SK-N-SH treated with all-trans-retinoic acid at 6 μM for 48 hours (cell line): ENCODE measurements around the gene MACROD1.

Source experiments
- ATAC-seq: fragments of 200-7000 bp; cut with Tn5 transposase; 3 replicates; pipeline ENCODE4 v1.9.1; 2020; ENCODE audit warnings: mild to moderate bottlenecking, moderate library complexity
- ARNTL ChIP-seq: fragments of 450-650 bp; formaldehyde crosslinking; IDR thresholded peaks from 2 replicates; pipeline ENCODE4 v1.5.0; 2020; ENCODE audit warnings: low read depth, mild to moderate bottlenecking, moderate library complexity, borderline replicate concordance
- CREB5 ChIP-seq: fragments of 250-450 bp; sonication (Bioruptor Pico); IDR thresholded peaks from 2 replicates; pipeline ENCODE4 v1.5.1; 2020; ENCODE audit warnings: low read depth, mild to moderate bottlenecking, moderate library complexity
- CSDC2 ChIP-seq: fragments of 250-450 bp; sonication (Bioruptor Pico); IDR thresholded peaks from 2 replicates; pipeline ENCODE4 v1.5.0; 2020; ENCODE audit warnings: mild to moderate bottlenecking, moderate library complexity
- ESRRG ChIP-seq: fragments of 250-450 bp; sonication (Bioruptor Pico); IDR thresholded peaks from 2 replicates; pipeline ENCODE4 v1.6.1; 2021; ENCODE audit warnings: mild to moderate bottlenecking
- ISL1 ChIP-seq: fragments of 250-450 bp; sonication (Bioruptor Pico); IDR thresholded peaks from 2 replicates; pipeline ENCODE4 v2.1.2; 2022; ENCODE audit warnings: mild to moderate bottlenecking, moderate library complexity
- OSR1 ChIP-seq: fragments of 250-450 bp; sonication (Bioruptor Pico); IDR thresholded peaks from 2 replicates; pipeline ENCODE4 v1.8.0; 2022; ENCODE audit warnings: moderate library complexity, mild to moderate bottlenecking, inconsistent platforms
- PPARA ChIP-seq: fragments of 250-450 bp; sonication (Bioruptor Pico); IDR thresholded peaks from 2 replicates; pipeline ENCODE4 v1.5.0; 2020; ENCODE audit warnings: mild to moderate bottlenecking, borderline replicate concordance
- RARB ChIP-seq: fragments of 250-450 bp; sonication (Bioruptor Pico); IDR thresholded peaks from 2 replicates; pipeline ENCODE4 v1.8.0; 2021; ENCODE audit warnings: mild to moderate bottlenecking, moderate library complexity
- SNAI2 ChIP-seq: fragments of 250-450 bp; sonication (Bioruptor Pico); IDR thresholded peaks from 2 replicates; pipeline ENCODE4 v1.5.0; 2020; ENCODE audit warnings: mild to moderate bottlenecking, moderate library complexity
- TCF4 ChIP-seq: fragments of 250-450 bp; sonication (Bioruptor Pico); IDR thresholded peaks from 2 replicates; pipeline ENCODE4 v1.8.0; 2021; ENCODE audit warnings: mild to moderate bottlenecking, moderate library complexity, borderline replicate concordance
- TOX ChIP-seq: fragments of 250-450 bp; sonication (Bioruptor Pico); IDR thresholded peaks from 2 replicates; pipeline ENCODE4 v1.8.0; 2021; ENCODE audit warnings: mild to moderate bottlenecking, moderate library complexity, borderline replicate concordance
- ZC3H10 ChIP-seq: fragments of 250-450 bp; sonication (Bioruptor Pico); IDR thresholded peaks from 2 replicates; pipeline ENCODE4 v1.5.1; 2021; ENCODE audit warnings: mild to moderate bottlenecking, moderate library complexity
- ZNF565 ChIP-seq: fragments of 450-650 bp; formaldehyde crosslinking; conservative IDR thresholded peaks from 2 replicates; pipeline ENCODE4 v1.5.0; 2020; ENCODE audit warnings: low read depth, mild to moderate bottlenecking, moderate library complexity
- ZNF70 ChIP-seq: fragments of 450-650 bp; formaldehyde crosslinking; IDR thresholded peaks from 2 replicates; pipeline ENCODE4 v1.5.0; 2020; ENCODE audit warnings: mild to moderate bottlenecking, moderate library complexity
- ZNF8 ChIP-seq: fragments of 450-650 bp; formaldehyde crosslinking; IDR thresholded peaks from 2 replicates; pipeline ENCODE4 v1.5.0; 2020; ENCODE audit warnings: mild to moderate bottlenecking, moderate library complexity
- TF ChIP-seq, protein P1 (sequence below): fragments of 250-450 bp; sonication (Bioruptor Pico); IDR thresholded peaks from 2 replicates; pipeline ENCODE4 v1.5.1; 2021; ENCODE audit warnings: mild to moderate bottlenecking, moderate library complexity
- TF ChIP-seq, protein P2 (sequence below): fragments of 250-450 bp; sonication (Bioruptor Pico); IDR thresholded peaks from 2 replicates; pipeline ENCODE4 v1.8.0; 2020; ENCODE audit warnings: mild to moderate bottlenecking, moderate library complexity, borderline replicate concordance
- TF ChIP-seq, protein P3 (sequence below): fragments of 250-450 bp; sonication (Bioruptor Pico); IDR thresholded peaks from 2 replicates; pipeline ENCODE4 v1.8.0; 2021; ENCODE audit warnings: low read depth, mild to moderate bottlenecking, moderate library complexity, borderline replicate concordance

MACROD1 gene

GRCh38 chr11:64096835-64097234 lies 69.1 kb downstream of the MACROD1 start:
- no peak for TF ChIP-seq TOX (CRISPR knock-in tag)
- TF ChIP-seq CREB5 (CRISPR knock-in tag) = no peak
- TF ChIP-seq ESRRG (CRISPR knock-in tag) = no peak
- TF ChIP-seq RARB (CRISPR knock-in tag) = no peak
- TF ChIP-seq PPARA = no peak
- no peak for TF ChIP-seq ISL1 (CRISPR knock-in tag)
- no peak for TF ChIP-seq OSR1
- no peak for TF ChIP-seq ZNF565 (CRISPR knock-in tag)
- no peak for ATAC-seq

DNA sequence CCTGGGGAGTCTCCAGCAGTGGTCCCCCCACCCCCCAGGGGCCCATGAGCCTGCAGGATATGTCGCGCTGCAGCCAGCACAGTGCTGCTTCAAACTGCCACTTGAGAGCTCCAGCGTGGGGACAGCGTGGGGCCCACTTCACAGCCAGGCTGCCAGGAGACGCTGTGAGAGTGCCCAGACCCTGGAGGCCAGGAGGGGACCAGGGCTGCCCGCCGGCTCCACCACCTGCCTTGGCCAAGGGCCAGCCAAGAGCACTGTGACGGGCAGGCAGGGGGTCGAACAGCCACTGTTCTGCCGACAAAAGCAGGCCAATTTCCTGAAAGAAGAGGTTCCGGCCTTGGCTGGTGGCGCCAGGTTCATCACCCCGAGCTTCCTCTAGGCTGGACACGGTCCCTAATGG lies 70.0 kb downstream of the MACROD1 start:
- ATAC-seq = no peak
- TF ChIP-seq ZNF565 (CRISPR knock-in tag) (no peak), ZNF8 (CRISPR knock-in tag) (no peak), ARNTL (CRISPR knock-in tag) (no peak), OSR1 (no peak), RARB (CRISPR knock-in tag) (no peak), ISL1 (CRISPR knock-in tag) (no peak), ESRRG (CRISPR knock-in tag) (no peak), SNAI2 (CRISPR knock-in tag) (no peak), CREB5 (CRISPR knock-in tag) (no peak), ZC3H10 (CRISPR knock-in tag) (no peak), TCF4 (CRISPR knock-in tag) (no peak), ZNF70 (CRISPR knock-in tag) (no peak), CSDC2 (no peak)
- TF ChIP-seq, protein P1, sequence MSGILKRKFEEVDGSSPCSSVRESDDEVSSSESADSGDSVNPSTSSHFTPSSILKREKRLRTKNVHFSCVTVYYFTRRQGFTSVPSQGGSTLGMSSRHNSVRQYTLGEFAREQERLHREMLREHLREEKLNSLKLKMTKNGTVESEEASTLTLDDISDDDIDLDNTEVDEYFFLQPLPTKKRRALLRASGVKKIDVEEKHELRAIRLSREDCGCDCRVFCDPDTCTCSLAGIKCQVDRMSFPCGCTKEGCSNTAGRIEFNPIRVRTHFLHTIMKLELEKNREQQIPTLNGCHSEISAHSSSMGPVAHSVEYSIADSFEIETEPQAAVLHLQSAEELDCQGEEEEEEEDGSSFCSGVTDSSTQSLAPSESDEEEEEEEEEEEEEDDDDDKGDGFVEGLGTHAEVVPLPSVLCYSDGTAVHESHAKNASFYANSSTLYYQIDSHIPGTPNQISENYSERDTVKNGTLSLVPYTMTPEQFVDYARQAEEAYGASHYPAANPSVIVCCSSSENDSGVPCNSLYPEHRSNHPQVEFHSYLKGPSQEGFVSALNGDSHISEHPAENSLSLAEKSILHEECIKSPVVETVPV (CRISPR knock-in tag) = no peak
- TF ChIP-seq, protein P2, sequence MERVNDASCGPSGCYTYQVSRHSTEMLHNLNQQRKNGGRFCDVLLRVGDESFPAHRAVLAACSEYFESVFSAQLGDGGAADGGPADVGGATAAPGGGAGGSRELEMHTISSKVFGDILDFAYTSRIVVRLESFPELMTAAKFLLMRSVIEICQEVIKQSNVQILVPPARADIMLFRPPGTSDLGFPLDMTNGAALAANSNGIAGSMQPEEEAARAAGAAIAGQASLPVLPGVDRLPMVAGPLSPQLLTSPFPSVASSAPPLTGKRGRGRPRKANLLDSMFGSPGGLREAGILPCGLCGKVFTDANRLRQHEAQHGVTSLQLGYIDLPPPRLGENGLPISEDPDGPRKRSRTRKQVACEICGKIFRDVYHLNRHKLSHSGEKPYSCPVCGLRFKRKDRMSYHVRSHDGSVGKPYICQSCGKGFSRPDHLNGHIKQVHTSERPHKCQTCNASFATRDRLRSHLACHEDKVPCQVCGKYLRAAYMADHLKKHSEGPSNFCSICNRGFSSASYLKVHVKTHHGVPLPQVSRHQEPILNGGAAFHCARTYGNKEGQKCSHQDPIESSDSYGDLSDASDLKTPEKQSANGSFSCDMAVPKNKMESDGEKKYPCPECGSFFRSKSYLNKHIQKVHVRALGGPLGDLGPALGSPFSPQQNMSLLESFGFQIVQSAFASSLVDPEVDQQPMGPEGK (CRISPR knock-in tag) = no peak

DNA sequence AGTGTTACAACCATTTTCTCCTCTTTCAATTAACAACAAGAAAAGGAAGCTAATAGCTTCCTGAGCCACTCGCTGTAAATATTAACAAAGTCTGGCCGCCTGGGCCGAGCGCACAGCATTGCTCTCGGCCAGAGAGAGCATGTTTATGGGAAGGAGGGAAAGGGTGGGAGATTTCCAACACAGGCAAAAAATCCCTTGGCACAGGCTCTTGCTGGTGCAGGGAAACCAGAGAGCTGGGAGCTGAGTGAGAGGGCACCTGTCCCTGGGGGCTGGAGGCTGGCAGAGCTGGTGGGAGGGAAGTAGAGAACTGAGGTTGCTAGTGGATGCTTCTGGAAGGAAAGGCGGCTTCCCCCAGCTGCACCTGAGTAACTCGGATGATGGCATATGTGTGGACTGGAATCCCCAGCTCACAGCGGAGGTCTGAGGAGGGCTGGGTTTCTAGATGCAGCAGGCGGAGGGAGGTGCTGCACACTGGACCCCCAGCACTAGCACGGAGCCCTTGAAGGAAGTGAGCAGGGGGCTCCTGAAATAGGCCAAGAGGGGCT lies 70.6 kb downstream of the MACROD1 start:
- ATAC-seq = no peak
- TF ChIP-seq CSDC2 (no peak), RARB (CRISPR knock-in tag) (no peak), ARNTL (CRISPR knock-in tag) (no peak), ZC3H10 (CRISPR knock-in tag) (no peak), TOX (CRISPR knock-in tag) (no peak)
- TF ChIP-seq, protein P2 (CRISPR knock-in tag) = no peak
- TF ChIP-seq, protein P3, sequence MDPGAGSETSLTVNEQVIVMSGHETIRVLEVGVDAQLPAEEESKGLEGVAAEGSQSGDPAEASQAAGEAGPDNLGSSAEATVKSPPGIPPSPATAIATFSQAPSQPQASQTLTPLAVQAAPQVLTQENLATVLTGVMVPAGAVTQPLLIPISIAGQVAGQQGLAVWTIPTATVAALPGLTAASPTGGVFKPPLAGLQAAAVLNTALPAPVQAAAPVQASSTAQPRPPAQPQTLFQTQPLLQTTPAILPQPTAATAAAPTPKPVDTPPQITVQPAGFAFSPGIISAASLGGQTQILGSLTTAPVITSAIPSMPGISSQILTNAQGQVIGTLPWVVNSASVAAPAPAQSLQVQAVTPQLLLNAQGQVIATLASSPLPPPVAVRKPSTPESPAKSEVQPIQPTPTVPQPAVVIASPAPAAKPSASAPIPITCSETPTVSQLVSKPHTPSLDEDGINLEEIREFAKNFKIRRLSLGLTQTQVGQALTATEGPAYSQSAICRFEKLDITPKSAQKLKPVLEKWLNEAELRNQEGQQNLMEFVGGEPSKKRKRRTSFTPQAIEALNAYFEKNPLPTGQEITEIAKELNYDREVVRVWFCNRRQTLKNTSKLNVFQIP = no peak
